HCT116 (cell line): Measurements from ENCODE around the gene FKBP2.

ENCODE experiments used
- EGR1 ChIP-seq: IDR thresholded peaks from 2 replicates; pipeline ENCODE4 v1.6.1; 2012; ENCODE audit warnings: low read depth
- EZH2 ChIP-seq: fragments of 200-600 bp; sonication (generic); IDR thresholded peaks from 2 replicates; pipeline ENCODE4 v1.6.1; 2017; ENCODE audit warnings: antibody characterized with exemption, mixed run types
- EZH2phosphoT487 ChIP-seq: fragments of 200-600 bp; IDR thresholded peaks from 2 replicates; pipeline ENCODE4 v1.6.1; 2018; ENCODE audit warnings: antibody characterized with exemption, borderline replicate concordance
- JUND ChIP-seq: IDR thresholded peaks from 2 replicates; pipeline ENCODE4 v1.6.1; 2012
- POLR2A ChIP-seq: IDR thresholded peaks from 2 replicates; pipeline ENCODE4 v1.7.0; 2011; ENCODE audit warnings: borderline replicate concordance; ENCODE audit not compliant: insufficient read depth, insufficient read length; ENCODE audit errors: extremely low read depth
- POLR2AphosphoS5 ChIP-seq: IDR thresholded peaks from 2 replicates; pipeline ENCODE4 v1.6.1; 2011; ENCODE audit warnings: mild to moderate bottlenecking, low read depth, low read length, moderate library complexity
- SIN3A ChIP-seq: IDR thresholded peaks from 2 replicates; pipeline ENCODE4 v1.6.1; 2012; ENCODE audit warnings: low read depth
- SRF ChIP-seq: IDR thresholded peaks from 2 replicates; pipeline ENCODE4 v1.6.1; 2012; ENCODE audit warnings: low read depth
- YY1 ChIP-seq: IDR thresholded peaks from 2 replicates; pipeline ENCODE4 v1.6.1; 2011; ENCODE audit warnings: low read length, low read depth, moderate library complexity, mild to moderate bottlenecking; ENCODE audit not compliant: insufficient replicate concordance; ENCODE audit errors: extremely low read depth
- TF ChIP-seq, protein P1 (sequence below): IDR thresholded peaks from 2 replicates; pipeline ENCODE4 v1.6.1; 2012
- TF ChIP-seq, protein P2 (sequence below), 3 experiments: fragments of 200-600 bp in 1 of 3; sonication (generic) in 1 of 3; IDR thresholded peaks in 2 of 3; conservative IDR thresholded peaks in 1 of 3; 2 replicates each; pipeline ENCODE4 v1.5.1; 2012 to 2017; ENCODE audit warnings: low read depth in 2 of 3, low read length in 2 of 3, antibody characterized with exemption in 1 of 3, borderline replicate concordance in 1 of 3, control low read depth in 1 of 3, mild to moderate bottlenecking in 1 of 3, mixed read lengths in 1 of 3, mixed run types in 1 of 3, moderate library complexity in 1 of 3; ENCODE audit not compliant: insufficient read depth in 1 of 3
- TF ChIP-seq, protein P3 (sequence below): IDR thresholded peaks from 2 replicates; pipeline ENCODE4 v1.6.1; 2012

DNA sequence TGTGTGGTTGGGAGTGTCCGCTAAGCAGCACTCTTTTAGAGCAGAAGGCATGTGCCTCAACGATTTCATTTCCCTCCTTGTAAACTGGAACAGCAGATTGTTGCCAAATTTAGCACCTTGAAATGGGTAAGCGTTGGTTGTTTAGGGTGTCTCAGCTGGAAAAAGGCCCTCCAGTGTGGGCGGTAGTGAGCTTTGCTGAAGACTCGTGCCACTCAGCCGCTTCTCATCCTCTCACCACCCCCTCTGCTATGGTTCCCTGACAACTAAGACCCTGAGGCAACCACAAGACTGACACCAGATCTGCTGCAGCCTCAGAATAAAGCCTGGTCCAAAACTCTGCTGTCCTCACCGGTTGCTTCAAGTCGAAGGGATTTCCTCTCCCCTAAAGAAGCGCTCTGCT is 44.3 kb upstream of the FKBP2 start:
- no peak for TF ChIP-seq YY1
- no peak for TF ChIP-seq EZH2
- TF ChIP-seq POLR2AphosphoS5 = no peak
- TF ChIP-seq, protein P1, sequence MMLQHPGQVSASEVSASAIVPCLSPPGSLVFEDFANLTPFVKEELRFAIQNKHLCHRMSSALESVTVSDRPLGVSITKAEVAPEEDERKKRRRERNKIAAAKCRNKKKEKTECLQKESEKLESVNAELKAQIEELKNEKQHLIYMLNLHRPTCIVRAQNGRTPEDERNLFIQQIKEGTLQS = no peak
- TF ChIP-seq SRF = no peak
- no peak for TF ChIP-seq POLR2A
- TF ChIP-seq, protein P2, sequence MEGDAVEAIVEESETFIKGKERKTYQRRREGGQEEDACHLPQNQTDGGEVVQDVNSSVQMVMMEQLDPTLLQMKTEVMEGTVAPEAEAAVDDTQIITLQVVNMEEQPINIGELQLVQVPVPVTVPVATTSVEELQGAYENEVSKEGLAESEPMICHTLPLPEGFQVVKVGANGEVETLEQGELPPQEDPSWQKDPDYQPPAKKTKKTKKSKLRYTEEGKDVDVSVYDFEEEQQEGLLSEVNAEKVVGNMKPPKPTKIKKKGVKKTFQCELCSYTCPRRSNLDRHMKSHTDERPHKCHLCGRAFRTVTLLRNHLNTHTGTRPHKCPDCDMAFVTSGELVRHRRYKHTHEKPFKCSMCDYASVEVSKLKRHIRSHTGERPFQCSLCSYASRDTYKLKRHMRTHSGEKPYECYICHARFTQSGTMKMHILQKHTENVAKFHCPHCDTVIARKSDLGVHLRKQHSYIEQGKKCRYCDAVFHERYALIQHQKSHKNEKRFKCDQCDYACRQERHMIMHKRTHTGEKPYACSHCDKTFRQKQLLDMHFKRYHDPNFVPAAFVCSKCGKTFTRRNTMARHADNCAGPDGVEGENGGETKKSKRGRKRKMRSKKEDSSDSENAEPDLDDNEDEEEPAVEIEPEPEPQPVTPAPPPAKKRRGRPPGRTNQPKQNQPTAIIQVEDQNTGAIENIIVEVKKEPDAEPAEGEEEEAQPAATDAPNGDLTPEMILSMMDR (IDR thresholded peaks at IDR 0.05 in 2 of 3, conservative IDR thresholded peaks at IDR 0.05 in 1 of 3; ENCODE audit: borderline replicate concordance in 1 of 3, insufficient read depth in 1 of 3, low read depth in 2 of 3, low read length in 2 of 3) = no peak
- TF ChIP-seq EGR1 = no peak
- TF ChIP-seq SIN3A = no peak
- no peak for TF ChIP-seq JUND
- TF ChIP-seq, protein P3, sequence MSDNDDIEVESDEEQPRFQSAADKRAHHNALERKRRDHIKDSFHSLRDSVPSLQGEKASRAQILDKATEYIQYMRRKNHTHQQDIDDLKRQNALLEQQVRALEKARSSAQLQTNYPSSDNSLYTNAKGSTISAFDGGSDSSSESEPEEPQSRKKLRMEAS = no peak
- no peak for TF ChIP-seq EZH2phosphoT487
